ENCODE results near the gene PRH1. TPM values are rescaled to one million over a fixed set of nuclear protein-coding genes. Genes with fewer than 3 reads are reported as not detected.

The PRH1 gene
- total and polyA plus RNA-seq, 2 of the 13 experiments (the other 11 are each of a cell fraction or from before 2014, with no cell fraction given): 5.3 to 18.8 TPM

DNA sequence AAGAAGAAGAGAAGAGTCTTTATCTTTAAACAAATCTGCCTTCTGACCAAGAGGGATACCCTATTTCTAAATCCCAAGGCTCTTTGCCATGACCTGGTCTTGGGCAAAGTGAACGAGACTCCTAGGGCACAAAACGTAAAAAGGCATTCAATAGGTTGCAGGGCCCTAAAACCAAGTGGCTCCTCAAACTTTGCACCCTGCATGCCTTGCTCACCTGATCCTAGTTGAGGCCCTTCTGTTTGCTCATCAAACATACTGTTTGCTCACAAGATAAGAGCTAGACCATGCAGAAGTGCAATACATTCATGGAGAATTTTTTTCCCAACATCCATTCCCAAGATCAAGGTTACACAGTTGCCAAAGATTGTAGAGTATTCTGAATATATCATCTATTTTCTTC is 7.9 kb upstream of the PRH1 start (continued):
- TF ChIP-seq RNF219 (CRISPR knock-in tag; IDR thresholded peaks at IDR 0.05): 0 out of 2 replicates have a peak, but pooled peaks have one; percentile 63
- TF ChIP-seq HMG20A (CRISPR knock-in tag; IDR thresholded peaks at IDR 0.05; ENCODE audit: borderline replicate concordance): peak; percentile 99
- no peak for TF ChIP-seq ZNF709 (CRISPR knock-in tag; IDR thresholded peaks at IDR 0.05)
- no peak for TF ChIP-seq RBM39 (IDR thresholded peaks at IDR 0.05; ENCODE audit: low read depth, low read length, poor library complexity, severe bottlenecking)
- no peak for TF ChIP-seq TCF12 (IDR thresholded peaks at IDR 0.05)
- peak; percentile 92; the same call in 1 of the 2 replicates for TF ChIP-seq TCF12 (CRISPR knock-in tag; IDR thresholded peaks at IDR 0.05)
- peak; percentile 84 for TF ChIP-seq KDM4B (CRISPR knock-in tag; IDR thresholded peaks at IDR 0.05)
- TF ChIP-seq SALL2 (CRISPR knock-in tag; IDR thresholded peaks at IDR 0.05): peak; percentile 53; the same call in 1 of the 2 replicates
- TF ChIP-seq ZBTB7B (CRISPR knock-in tag; IDR thresholded peaks at IDR 0.05): 0 out of 2 replicates have a peak, but pooled peaks have one; percentile 28
- peak; percentile 96 for TF ChIP-seq ELF3 (CRISPR knock-in tag; IDR thresholded peaks at IDR 0.05)
- TF ChIP-seq, protein P1, sequence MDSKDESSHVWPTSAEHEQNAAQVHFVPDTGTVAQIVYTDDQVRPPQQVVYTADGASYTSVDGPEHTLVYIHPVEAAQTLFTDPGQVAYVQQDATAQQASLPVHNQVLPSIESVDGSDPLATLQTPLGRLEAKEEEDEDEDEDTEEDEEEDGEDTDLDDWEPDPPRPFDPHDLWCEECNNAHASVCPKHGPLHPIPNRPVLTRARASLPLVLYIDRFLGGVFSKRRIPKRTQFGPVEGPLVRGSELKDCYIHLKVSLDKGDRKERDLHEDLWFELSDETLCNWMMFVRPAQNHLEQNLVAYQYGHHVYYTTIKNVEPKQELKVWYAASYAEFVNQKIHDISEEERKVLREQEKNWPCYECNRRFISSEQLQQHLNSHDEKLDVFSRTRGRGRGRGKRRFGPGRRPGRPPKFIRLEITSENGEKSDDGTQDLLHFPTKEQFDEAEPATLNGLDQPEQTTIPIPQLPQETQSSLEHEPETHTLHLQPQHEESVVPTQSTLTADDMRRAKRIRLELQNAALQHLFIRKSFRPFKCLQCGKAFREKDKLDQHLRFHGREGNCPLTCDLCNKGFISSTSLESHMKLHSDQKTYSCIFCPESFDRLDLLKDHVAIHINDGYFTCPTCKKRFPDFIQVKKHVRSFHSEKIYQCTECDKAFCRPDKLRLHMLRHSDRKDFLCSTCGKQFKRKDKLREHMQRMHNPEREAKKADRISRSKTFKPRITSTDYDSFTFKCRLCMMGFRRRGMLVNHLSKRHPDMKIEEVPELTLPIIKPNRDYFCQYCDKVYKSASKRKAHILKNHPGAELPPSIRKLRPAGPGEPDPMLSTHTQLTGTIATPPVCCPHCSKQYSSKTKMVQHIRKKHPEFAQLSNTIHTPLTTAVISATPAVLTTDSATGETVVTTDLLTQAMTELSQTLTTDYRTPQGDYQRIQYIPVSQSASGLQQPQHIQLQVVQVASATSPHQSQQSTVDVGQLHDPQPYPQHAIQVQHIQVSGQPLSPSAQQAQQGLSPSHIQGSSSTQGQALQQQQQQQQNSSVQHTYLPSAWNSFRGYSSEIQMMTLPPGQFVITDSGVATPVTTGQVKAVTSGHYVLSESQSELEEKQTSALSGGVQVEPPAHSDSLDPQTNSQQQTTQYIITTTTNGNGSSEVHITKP (CRISPR knock-in tag; IDR thresholded peaks at IDR 0.05; ENCODE audit: low read depth): no peak
- TF ChIP-seq BRF2 (CRISPR knock-in tag; IDR thresholded peaks at IDR 0.05): peak; percentile 62; the same call in 1 of the 2 replicates
- TF ChIP-seq, protein P2, sequence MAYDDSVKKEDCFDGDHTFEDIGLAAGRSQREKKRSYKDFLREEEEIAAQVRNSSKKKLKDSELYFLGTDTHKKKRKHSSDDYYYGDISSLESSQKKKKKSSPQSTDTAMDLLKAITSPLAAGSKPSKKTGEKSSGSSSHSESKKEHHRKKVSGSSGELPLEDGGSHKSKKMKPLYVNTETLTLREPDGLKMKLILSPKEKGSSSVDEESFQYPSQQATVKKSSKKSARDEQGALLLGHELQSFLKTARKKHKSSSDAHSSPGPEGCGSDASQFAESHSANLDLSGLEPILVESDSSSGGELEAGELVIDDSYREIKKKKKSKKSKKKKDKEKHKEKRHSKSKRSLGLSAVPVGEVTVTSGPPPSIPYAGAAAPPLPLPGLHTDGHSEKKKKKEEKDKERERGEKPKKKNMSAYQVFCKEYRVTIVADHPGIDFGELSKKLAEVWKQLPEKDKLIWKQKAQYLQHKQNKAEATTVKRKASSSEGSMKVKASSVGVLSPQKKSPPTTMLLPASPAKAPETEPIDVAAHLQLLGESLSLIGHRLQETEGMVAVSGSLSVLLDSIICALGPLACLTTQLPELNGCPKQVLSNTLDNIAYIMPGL (CRISPR knock-in tag; IDR thresholded peaks at IDR 0.05; ENCODE audit: borderline replicate concordance in 1 of 2, low read depth in 1 of 2): peak in 1 of 2 experiments; percentile 81; a peak in 1 of 4 replicates
- no peak for TF ChIP-seq HNRNPL (IDR thresholded peaks at IDR 0.05; ENCODE audit: low read depth, low read length)
- TF ChIP-seq ATF7 (IDR thresholded peaks at IDR 0.05): no peak
- TF ChIP-seq ATF7 (CRISPR knock-in tag; IDR thresholded peaks at IDR 0.05): no peak
- no peak for TF ChIP-seq ZNF232 (CRISPR knock-in tag; IDR thresholded peaks at IDR 0.05; ENCODE audit: borderline replicate concordance)
- TF ChIP-seq POLR2G (IDR thresholded peaks at IDR 0.05; ENCODE audit: low read depth, low read length): peak; percentile 54; the same call in 1 of the 2 replicates
- peak; percentile 74; the same call in 1 of the 2 replicates for TF ChIP-seq BORCS8-MEF2B (CRISPR knock-in tag; IDR thresholded peaks at IDR 0.05)
- TF ChIP-seq ZNF576 (CRISPR knock-in tag; IDR thresholded peaks at IDR 0.05): no peak
